ENCODE measurements around the gene SLC35E2B.
"Not testable (repeated sequence)": the region's sequence is repeated elsewhere in the genome, so short reads cannot be mapped to it uniquely, and the experiment has no call there.

Gene SLC35E2B

GRCh38 chr1:1664941-1665814 lies 27.4 kb downstream of the SLC35E2B start:
- TF ChIP-seq, protein P1, sequence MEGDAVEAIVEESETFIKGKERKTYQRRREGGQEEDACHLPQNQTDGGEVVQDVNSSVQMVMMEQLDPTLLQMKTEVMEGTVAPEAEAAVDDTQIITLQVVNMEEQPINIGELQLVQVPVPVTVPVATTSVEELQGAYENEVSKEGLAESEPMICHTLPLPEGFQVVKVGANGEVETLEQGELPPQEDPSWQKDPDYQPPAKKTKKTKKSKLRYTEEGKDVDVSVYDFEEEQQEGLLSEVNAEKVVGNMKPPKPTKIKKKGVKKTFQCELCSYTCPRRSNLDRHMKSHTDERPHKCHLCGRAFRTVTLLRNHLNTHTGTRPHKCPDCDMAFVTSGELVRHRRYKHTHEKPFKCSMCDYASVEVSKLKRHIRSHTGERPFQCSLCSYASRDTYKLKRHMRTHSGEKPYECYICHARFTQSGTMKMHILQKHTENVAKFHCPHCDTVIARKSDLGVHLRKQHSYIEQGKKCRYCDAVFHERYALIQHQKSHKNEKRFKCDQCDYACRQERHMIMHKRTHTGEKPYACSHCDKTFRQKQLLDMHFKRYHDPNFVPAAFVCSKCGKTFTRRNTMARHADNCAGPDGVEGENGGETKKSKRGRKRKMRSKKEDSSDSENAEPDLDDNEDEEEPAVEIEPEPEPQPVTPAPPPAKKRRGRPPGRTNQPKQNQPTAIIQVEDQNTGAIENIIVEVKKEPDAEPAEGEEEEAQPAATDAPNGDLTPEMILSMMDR (IDR thresholded peaks at IDR 0.05; ENCODE audit: insufficient read depth, low read length, missing control alignments), result no peak
- H3K4me3 ChIP-seq (ENCODE audit: low read depth, low read length), result no peak overlapping the region
- ChIA-PET POLR2A (interaction anchor here (0.6 kb wide), 2 partner anchors 12 to 15 kb away, joined by 3 to 5 read pairs; no protein-coding TSS in a partner anchor), CTCF (interaction anchor here (0.9 to 1.5 kb wide), 4 partner anchors 11 to 19 kb away, joined by 3 to 5 read pairs (median 3); no protein-coding TSS in a partner anchor)
- DNase-seq (ENCODE audit: low read depth, low spot score), result no peak

DNA sequence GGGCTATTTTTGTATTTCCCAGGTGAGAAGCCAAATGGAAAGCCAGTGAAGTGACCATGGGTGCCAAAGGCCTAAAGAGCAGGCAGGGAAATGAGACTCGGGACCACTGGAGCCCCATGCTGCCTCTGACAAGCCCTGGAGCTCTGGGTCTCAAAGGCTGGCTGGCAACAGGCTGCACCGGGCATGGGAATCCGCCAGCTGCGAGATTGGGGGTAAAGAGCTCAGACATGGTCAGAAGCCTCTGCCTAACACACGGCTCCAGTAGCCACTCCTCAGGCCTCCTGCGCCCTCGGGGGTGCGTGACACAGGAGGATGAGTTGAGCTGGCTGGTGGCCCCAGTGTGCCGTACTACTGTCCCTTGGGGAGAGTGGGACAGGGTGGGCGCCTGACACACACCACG lies 28.3 kb downstream of the SLC35E2B start:
- POLR2A ChIA-PET; H3K4me3 ChIP-seq (ENCODE audit: low read depth, low read length); DNase-seq (ENCODE audit: low read depth, low spot score): not testable (repeated sequence)
- CTCF ChIA-PET, result interaction anchor here (1.1 kb wide), 1 partner anchor 10 kb away, joined by 3 read pairs; no protein-coding TSS in a partner anchor

GRCh38 chr1:1662830-1663560 lies 29.6 kb downstream of the SLC35E2B start:
- DNase-seq (ENCODE audit: low read depth, low spot score); H3K4me3 ChIP-seq (ENCODE audit: low read depth, low read length); POLR2A ChIA-PET: not testable (repeated sequence)
- CTCF ChIA-PET, result interaction anchor here (1.0 kb wide), 1 partner anchor 16 kb away, joined by 3 read pairs; no protein-coding TSS in a partner anchor

DNA sequence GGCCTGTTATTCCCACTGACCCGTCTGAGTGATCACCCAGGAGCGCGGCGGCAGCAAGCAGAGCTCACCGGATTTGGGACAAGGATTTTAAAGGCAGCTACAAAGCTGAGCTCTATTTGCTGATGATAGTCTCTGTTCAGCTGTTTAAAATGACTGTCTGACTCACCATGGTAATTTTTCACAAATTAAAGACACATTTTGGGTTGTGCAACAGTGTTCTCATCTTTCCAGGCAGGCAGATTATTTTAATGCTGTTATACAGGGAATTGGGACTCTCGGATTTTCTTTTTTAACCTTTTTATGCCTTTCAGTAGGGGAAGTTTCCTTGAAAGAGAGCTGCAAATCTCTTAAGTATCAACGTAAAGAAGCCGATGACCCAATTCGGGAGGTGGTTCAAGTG lies 30.2 kb downstream of the SLC35E2B start:
- POLR2A ChIA-PET; H3K4me3 ChIP-seq (ENCODE audit: low read depth, low read length); DNase-seq (ENCODE audit: low read depth, low spot score): not testable (repeated sequence)
- CTCF ChIA-PET, result interaction anchor here (1.0 kb wide), 1 partner anchor 17 kb away, joined by 3 read pairs; no protein-coding TSS in a partner anchor

DNA sequence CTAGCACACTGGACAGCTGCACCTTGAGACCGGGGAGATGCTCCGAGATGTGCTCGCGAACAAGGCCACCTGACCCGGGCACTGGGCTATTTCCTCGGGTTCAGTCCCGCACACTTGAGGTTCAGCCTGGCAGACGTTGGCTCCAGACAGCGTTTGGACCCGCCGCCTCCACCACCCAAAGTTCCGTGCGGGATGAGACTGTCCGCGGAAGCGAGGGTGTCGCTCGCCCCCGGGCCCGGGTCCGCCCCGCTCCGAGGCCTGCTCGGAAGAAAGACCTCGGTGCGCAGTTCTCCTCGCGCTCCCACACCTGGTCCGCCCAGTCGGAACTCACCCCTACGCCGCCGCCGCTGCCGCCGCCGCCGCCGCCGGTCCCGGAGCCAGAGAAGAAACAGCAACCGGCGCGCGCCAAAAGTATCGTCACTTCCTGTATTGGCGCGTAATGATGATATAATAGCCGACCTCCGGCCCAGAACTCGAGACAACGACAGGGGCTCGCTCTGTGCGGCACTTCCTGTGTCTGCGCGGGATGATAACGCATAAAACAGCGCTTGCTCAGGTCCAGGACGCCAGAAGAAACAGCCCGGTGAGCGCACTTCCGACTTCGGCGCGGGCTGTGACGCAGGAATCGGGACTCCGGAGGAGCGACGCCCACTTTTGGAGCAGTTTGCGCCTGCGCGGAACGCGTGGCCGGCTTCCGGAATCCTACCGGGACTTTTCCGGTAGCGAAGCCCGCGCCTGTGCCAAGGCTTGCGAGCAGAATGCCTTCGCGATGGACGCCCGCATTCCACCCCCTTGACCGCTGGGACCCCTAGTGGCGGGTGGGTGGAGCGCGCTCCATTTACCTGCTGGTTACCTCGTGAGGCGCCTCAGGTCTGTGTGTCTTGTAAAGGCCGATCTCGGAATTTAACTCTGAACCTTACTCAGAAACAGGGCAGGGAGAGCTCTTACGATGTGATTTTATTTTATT lies 33.7 kb downstream of the SLC35E2B start, which contains the start of gene CDK11B:
Gene CDK11B, minus strand, starts transcription at position 422 of the 967 bp plus-strand sequence. CDS start 1,519 bp downstream, outside the sequence.
- CTCF ChIA-PET, POLR2A ChIA-PET: not testable (repeated sequence)
- H3K4me3 ChIP-seq (ENCODE audit: low read depth, low read length), result peak within 1 kb of the TSS; percentile 65
- DNase-seq (ENCODE audit: low read depth, low spot score), result peak; percentile 80

- CTCF ChIA-PET; DNase-seq (ENCODE audit: low read depth, low spot score); H3K4me3 ChIP-seq (ENCODE audit: low read depth, low read length); POLR2A ChIA-PET: not testable (repeated sequence)
Measured at GRCh38 chr1:1648265-1648664, 44.3 kb downstream of the SLC35E2B start.

- DNase-seq (ENCODE audit: low read depth, low spot score); H3K4me3 ChIP-seq (ENCODE audit: low read depth, low read length); POLR2A ChIA-PET; CTCF ChIA-PET: not testable (repeated sequence)
Measured at GRCh38 chr1:1647567-1648241, 44.9 kb downstream of the SLC35E2B start.

- CTCF ChIA-PET, result interaction anchor here (1.1 kb wide), 1 partner anchor 260 kb away, joined by 6 read pairs; no protein-coding TSS in a partner anchor
- DNase-seq (ENCODE audit: low read depth, low spot score); H3K4me3 ChIP-seq (ENCODE audit: low read depth, low read length); POLR2A ChIA-PET: not testable (repeated sequence)
Measured at GRCh38 chr1:1646326-1646725, 46.3 kb downstream of the SLC35E2B start.

- POLR2A ChIA-PET; CTCF ChIA-PET; H3K4me3 ChIP-seq (ENCODE audit: low read depth, low read length); DNase-seq (ENCODE audit: low read depth, low spot score): not testable (repeated sequence)
Measured at GRCh38 chr1:1640711-1641461, 51.7 kb downstream of the SLC35E2B start.

- DNase-seq (ENCODE audit: low read depth, low spot score); POLR2A ChIA-PET; CTCF ChIA-PET: not testable (repeated sequence)
Measured at GRCh38 chr1:1640081-1640480, 52.5 kb downstream of the SLC35E2B start.

GRCh38 chr1:1639368-1639767 lies 53.2 kb downstream of the SLC35E2B start:
- H3K4me3 ChIP-seq (ENCODE audit: low read depth, low read length); DNase-seq (ENCODE audit: low read depth, low spot score); POLR2A ChIA-PET; CTCF ChIA-PET: not testable (repeated sequence)

More at GRCh38 chr1:1640081-1640480, 52.5 kb downstream of the SLC35E2B start:
- not testable (repeated sequence) for H3K4me3 ChIP-seq (ENCODE audit: low read depth, low read length)

DNA sequence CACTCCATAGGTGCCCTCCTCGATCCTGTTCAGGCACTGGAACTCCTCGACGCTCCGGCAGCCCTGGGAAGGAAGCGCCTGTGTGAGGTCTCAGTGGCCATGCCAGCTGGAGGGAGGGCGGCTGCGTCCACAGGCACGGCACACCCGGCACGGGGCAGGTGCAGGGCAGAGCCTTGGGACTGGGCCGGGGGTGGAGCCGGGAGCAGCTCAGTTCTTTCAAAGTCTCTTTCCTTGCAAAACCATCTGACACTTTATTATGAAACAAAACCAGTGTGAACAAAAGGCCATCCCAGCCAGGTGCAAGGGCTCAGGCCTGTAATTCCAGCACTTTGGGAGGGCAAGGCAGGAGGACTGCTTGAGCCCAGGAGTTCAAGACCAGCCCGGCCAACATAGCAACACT lies 54.1 kb downstream of the SLC35E2B start:
- CTCF ChIA-PET; H3K4me3 ChIP-seq (ENCODE audit: low read depth, low read length); DNase-seq (ENCODE audit: low read depth, low spot score); POLR2A ChIA-PET: not testable (repeated sequence)

DNA sequence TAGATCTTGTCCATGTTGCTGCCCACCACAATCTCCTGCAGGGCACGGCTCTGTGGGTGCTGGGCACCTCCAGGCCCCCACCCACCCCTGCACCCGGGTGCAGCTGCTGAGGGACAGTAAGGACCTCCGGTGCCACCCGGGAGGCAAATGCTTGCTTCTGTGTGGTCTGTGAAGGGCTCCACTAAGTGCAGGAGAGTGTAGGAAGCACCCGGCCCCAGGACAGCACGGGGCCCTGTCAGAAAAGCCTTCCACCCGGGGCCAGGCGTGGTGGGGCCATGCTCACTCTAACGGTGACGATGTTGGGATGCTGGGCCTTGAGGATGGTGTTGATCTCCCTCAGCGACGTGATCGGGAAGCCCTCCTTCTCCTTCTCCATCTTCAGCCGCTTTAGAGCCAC lies 55.1 kb downstream of the SLC35E2B start:
- DNase-seq (ENCODE audit: low read depth, low spot score); H3K4me3 ChIP-seq (ENCODE audit: low read depth, low read length); CTCF ChIA-PET; POLR2A ChIA-PET: not testable (repeated sequence)

Data from AG04449 (cell line).